CD4-positive, alpha-beta T cell treated with Interleukin-1 beta for 1 hour (primary cell): ENCODE results near the gene DCLK2.
"Not testable (repeated sequence)": the region's sequence is repeated elsewhere in the genome, so short reads cannot be mapped to it uniquely, and the experiment has no call there.

Source experiments
- DNase-seq, 2 donors: peaks; one replicate each; pipeline ENCODE4 v3.0.0-alpha.2; 2020 to 2022

The DCLK2 gene

GRCh38 chr4:150158041-150158440 lies 79.8 kb downstream of the DCLK2 start:
- DNase-seq, result no peak

GRCh38 chr4:150160473-150160872 lies 82.2 kb downstream of the DCLK2 start:
- DNase-seq, result no peak

- no peak for DNase-seq
Observed at GRCh38 chr4:150161109-150161508, 82.9 kb downstream of the DCLK2 start.

- DNase-seq, result not testable (repeated sequence)
Observed at GRCh38 chr4:150162020-150162419, 83.8 kb downstream of the DCLK2 start.

- DNase-seq, result no peak
Observed at GRCh38 chr4:150164055-150164454, 85.8 kb downstream of the DCLK2 start.

GRCh38 chr4:150164956-150165629 lies 86.8 kb downstream of the DCLK2 start:
- DNase-seq, result no peak

GRCh38 chr4:150167054-150167453 lies 88.8 kb downstream of the DCLK2 start:
- DNase-seq, result no peak

GRCh38 chr4:150173432-150173861 lies 95.2 kb downstream of the DCLK2 start:
- DNase-seq, result no peak

- DNase-seq, result no peak
Observed at GRCh38 chr4:150173982-150174398, 95.7 kb downstream of the DCLK2 start.

- no peak for DNase-seq
Observed at GRCh38 chr4:150176547-150176946, 98.3 kb downstream of the DCLK2 start.

- DNase-seq, result no peak
Observed at GRCh38 chr4:150178161-150178560, 99.9 kb downstream of the DCLK2 start.

GRCh38 chr4:150181536-150181935 lies 103.3 kb downstream of the DCLK2 start:
- DNase-seq, result no peak

- DNase-seq, result no peak
Observed at GRCh38 chr4:150182794-150183193, 104.5 kb downstream of the DCLK2 start.

- DNase-seq, result not testable (repeated sequence)
Observed at GRCh38 chr4:150185033-150185432, 106.8 kb downstream of the DCLK2 start.

- no peak for DNase-seq
Observed at GRCh38 chr4:150192986-150193385, 114.7 kb downstream of the DCLK2 start.

GRCh38 chr4:150197256-150197655 lies 119.0 kb downstream of the DCLK2 start:
- DNase-seq, result not testable (repeated sequence)

GRCh38 chr4:150199056-150199455 lies 120.8 kb downstream of the DCLK2 start:
- no peak for DNase-seq

GRCh38 chr4:150205016-150205415 lies 126.8 kb downstream of the DCLK2 start:
- no peak for DNase-seq

- DNase-seq, result no peak
Observed at GRCh38 chr4:150206265-150206664, 128.0 kb downstream of the DCLK2 start.

- no peak for DNase-seq
Observed at GRCh38 chr4:150206954-150207353, 128.7 kb downstream of the DCLK2 start.

GRCh38 chr4:150207871-150208270 lies 129.6 kb downstream of the DCLK2 start:
- no peak for DNase-seq

- peak in 1 of 2 donors; percentile 7 for DNase-seq
Observed at GRCh38 chr4:150209140-150209829, 131.0 kb downstream of the DCLK2 start.

GRCh38 chr4:150211016-150211415 lies 132.8 kb downstream of the DCLK2 start:
- no peak for DNase-seq

GRCh38 chr4:150211799-150212445 lies 133.7 kb downstream of the DCLK2 start:
- no peak for DNase-seq
